LoVo (cell line): Measurements from ENCODE around the gene PLA2G7.
"Not testable (repeated sequence)": the region's sequence is repeated elsewhere in the genome, so short reads cannot be mapped to it uniquely, and the experiment has no call there.

Experiments used
- DNase-seq: peaks from one replicate; pipeline ENCODE4 v3.0.0-alpha.2; 2016; ENCODE audit warnings: low spot score

PLA2G7 gene

GRCh38 chr6:46734867-46735719 is at the start of gene PLA2G7:
TSS of gene PLA2G7 (minus strand) at chr6:46735375. CDS start at chr6:46722891, 12,484 bp downstream.
- no peak for DNase-seq

GRCh38 chr6:46784535-46784934 is 49.4 kb upstream of the PLA2G7 start:
- no peak for DNase-seq

GRCh38 chr6:46781478-46782378 is 46.6 kb upstream of the PLA2G7 start:
- peak; percentile 67 for DNase-seq

- no peak for DNase-seq
Measured at GRCh38 chr6:46777476-46778346, 42.5 kb upstream of the PLA2G7 start.

GRCh38 chr6:46776070-46776712 is 41.0 kb upstream of the PLA2G7 start:
- no peak for DNase-seq

- not testable (repeated sequence) for DNase-seq
Measured at GRCh38 chr6:46774736-46775135, 39.6 kb upstream of the PLA2G7 start.

GRCh38 chr6:46773201-46773855 is 38.2 kb upstream of the PLA2G7 start:
- DNase-seq, result no peak

- DNase-seq, result no peak
Measured at GRCh38 chr6:46772762-46773161, 37.6 kb upstream of the PLA2G7 start.

GRCh38 chr6:46772016-46772415 is 36.8 kb upstream of the PLA2G7 start:
- no peak for DNase-seq

- no peak for DNase-seq
Measured at GRCh38 chr6:46764961-46765360, 29.8 kb upstream of the PLA2G7 start.

GRCh38 chr6:46764280-46764679 is 29.1 kb upstream of the PLA2G7 start:
- DNase-seq, result not testable (repeated sequence)

GRCh38 chr6:46763466-46763865 is 28.3 kb upstream of the PLA2G7 start:
- no peak for DNase-seq

GRCh38 chr6:46760925-46761324 is 25.8 kb upstream of the PLA2G7 start:
- DNase-seq, result no peak

GRCh38 chr6:46758960-46759753 is 24.0 kb upstream of the PLA2G7 start:
- no peak for DNase-seq

GRCh38 chr6:46757214-46757596 is 22.0 kb upstream of the PLA2G7 start:
- no peak for DNase-seq

GRCh38 chr6:46756469-46757213 is 21.5 kb upstream of the PLA2G7 start:
- DNase-seq, result no peak

- no peak for DNase-seq
Measured at GRCh38 chr6:46755865-46756264, 20.7 kb upstream of the PLA2G7 start.

- DNase-seq, result no peak
Measured at GRCh38 chr6:46751658-46752057, 16.5 kb upstream of the PLA2G7 start.

- DNase-seq, result no peak
Measured at GRCh38 chr6:46749731-46750130, 14.6 kb upstream of the PLA2G7 start.
